Peyer's patch (tissue), 4 donors: ENCODE results near the gene SLCO3A1. TPM values are rescaled to one million over a fixed set of nuclear protein-coding genes. Genes with fewer than 3 reads are reported as not detected.

Experiments used
- DNase-seq, 3 donors: peaks; one replicate each; pipeline ENCODE4 v3.0.0-alpha.2; 2017 to 2019
- H3K27ac ChIP-seq, 4 donors: fragments of 200-600 bp; sonication (generic); one replicate each; pipeline ENCODE4 v1.5.1; 2016 to 2019
- H3K27me3 ChIP-seq, 2 donors: fragments of 200-600 bp; sonication (generic); one replicate each; pipeline ENCODE4 v1.5.1; 2019
- H3K36me3 ChIP-seq, 3 donors: fragments of 200-600 bp; sonication (generic); one replicate each; pipeline ENCODE4 v1.5.1; 2016 to 2019
- H3K4me1 ChIP-seq, 4 donors: fragments of 200-600 bp; sonication (generic); one replicate each; pipeline ENCODE4 v1.5.1; 2016 to 2019
- H3K4me3 ChIP-seq, 4 donors: fragments of 200-600 bp; sonication (generic); 1 replicate in 3 of 4; 2 replicates in 1 of 4; pipeline ENCODE4 v1.5.1; 2016 to 2019; ENCODE audit warnings: mild to moderate bottlenecking in 1 of 4
- H3K9me3 ChIP-seq, 4 donors: fragments of 200-600 bp; sonication (generic); one replicate each; pipeline ENCODE4 v1.5.1; 2016 to 2019; ENCODE audit warnings: mild to moderate bottlenecking in 1 of 4
- CTCF ChIP-seq, 6 experiments: fragments of 450-650 bp in 4 of 6; fragments of 200-600 bp in 2 of 6; sonication (generic) in 1 of 6; IDR thresholded peaks; one replicate each; pipeline ENCODE4 v1.5.1; 2017 to 2019; ENCODE audit warnings: antibody characterized with exemption in 6 of 6, mild to moderate bottlenecking in 3 of 6, moderate library complexity in 1 of 6
- POLR2A ChIP-seq, 2 donors: fragments of 450-650 bp; IDR thresholded peaks; one replicate each; pipeline ENCODE4 v1.5.1; 2017; ENCODE audit warnings: antibody characterized with exemption in 2 of 2, mild to moderate bottlenecking in 2 of 2, moderate library complexity in 2 of 2
- total RNA-seq, 4 donors: library from RNA; depleted of rRNA; stranded (reverse); fragments of >200 nt; gene quantifications; one replicate each; pipeline ENCODE4 v1.1.0, GENCODE V29; 2016

Gene SLCO3A1
- total RNA-seq, 4 donors from 2014 or later: 2.1 to 8.3 (median 5.0) TPM

- peak in 2 of 3 donors; percentile 54 to 57 for DNase-seq
- TF ChIP-seq CTCF (IDR thresholded peaks at IDR 0.05) (no peak), POLR2A (IDR thresholded peaks at IDR 0.05) (no peak)
- no peaks in the 10 kb centered on the region for H3K36me3 ChIP-seq
- no peaks in the 10 kb centered on the region for H3K9me3 ChIP-seq
- peak overlapping the region; percentile 15 to 77 (median 56) for H3K27ac ChIP-seq
- H3K27me3 ChIP-seq: no peaks in the 10 kb centered on the region
- H3K4me1 ChIP-seq: peaks cover 0 to 17% (median 0%) of the 10 kb centered on the region in 4 donors
- H3K4me3 ChIP-seq: no peak overlapping the region
Measured at GRCh38 chr15:91867581-91868026, 14.1 kb downstream of the SLCO3A1 start.

GRCh38 chr15:91870876-91871537 lies 17.5 kb downstream of the SLCO3A1 start:
- DNase-seq: no peak
- Histone ChIP-seq H3K4me1 (peaks cover 0 to 15% (median 0%) of the 10 kb centered on the region in 4 donors), H3K9me3 (no peaks in the 10 kb centered on the region), H3K36me3 (no peaks in the 10 kb centered on the region), H3K27ac (no peak overlapping the region), H3K27me3 (no peaks in the 10 kb centered on the region), H3K4me3 (no peak overlapping the region)
- TF ChIP-seq POLR2A (IDR thresholded peaks at IDR 0.05) (no peak), CTCF (IDR thresholded peaks at IDR 0.05) (no peak)

GRCh38 chr15:91871837-91872236 lies 18.3 kb downstream of the SLCO3A1 start:
- Histone ChIP-seq H3K27me3 (no peaks in the 10 kb centered on the region), H3K27ac (no peak overlapping the region), H3K4me3 (no peak overlapping the region), H3K4me1 (peaks cover 0 to 7% (median 0%) of the 10 kb centered on the region in 4 donors), H3K36me3 (no peaks in the 10 kb centered on the region), H3K9me3 (no peaks in the 10 kb centered on the region)
- TF ChIP-seq CTCF (IDR thresholded peaks at IDR 0.05) (no peak), POLR2A (IDR thresholded peaks at IDR 0.05) (no peak)
- DNase-seq: no peak

- H3K9me3 ChIP-seq: no peaks in the 10 kb centered on the region
- no peak for DNase-seq
- peaks cover 0 to 3% (median 0%) of the 10 kb centered on the region in 4 donors for H3K4me1 ChIP-seq
- no peak overlapping the region for H3K4me3 ChIP-seq
- H3K36me3 ChIP-seq: no peaks in the 10 kb centered on the region
- H3K27me3 ChIP-seq: no peaks in the 10 kb centered on the region
- TF ChIP-seq POLR2A (IDR thresholded peaks at IDR 0.05): no peak
- TF ChIP-seq CTCF (IDR thresholded peaks at IDR 0.05): no peak
- H3K27ac ChIP-seq: no peak overlapping the region
Measured at GRCh38 chr15:91872356-91873137, 19.0 kb downstream of the SLCO3A1 start.

- no peak overlapping the region for H3K27ac ChIP-seq
- H3K4me1 ChIP-seq: no peaks in the 10 kb centered on the region
- H3K36me3 ChIP-seq: no peaks in the 10 kb centered on the region
- H3K27me3 ChIP-seq: no peaks in the 10 kb centered on the region
- no peak overlapping the region for H3K4me3 ChIP-seq
- H3K9me3 ChIP-seq: no peaks in the 10 kb centered on the region
- DNase-seq: no peak
- TF ChIP-seq POLR2A (IDR thresholded peaks at IDR 0.05): no peak
- TF ChIP-seq CTCF (IDR thresholded peaks at IDR 0.05): no peak
Measured at GRCh38 chr15:91873138-91873536, 19.6 kb downstream of the SLCO3A1 start.
